ENCODE measurements around the gene C7. TPM values are rescaled to one million over a fixed set of nuclear protein-coding genes. Genes with fewer than 3 reads are reported as not detected.

C7 gene
- total RNA-seq, 1 donor from 2014 or later: not detected

DNA sequence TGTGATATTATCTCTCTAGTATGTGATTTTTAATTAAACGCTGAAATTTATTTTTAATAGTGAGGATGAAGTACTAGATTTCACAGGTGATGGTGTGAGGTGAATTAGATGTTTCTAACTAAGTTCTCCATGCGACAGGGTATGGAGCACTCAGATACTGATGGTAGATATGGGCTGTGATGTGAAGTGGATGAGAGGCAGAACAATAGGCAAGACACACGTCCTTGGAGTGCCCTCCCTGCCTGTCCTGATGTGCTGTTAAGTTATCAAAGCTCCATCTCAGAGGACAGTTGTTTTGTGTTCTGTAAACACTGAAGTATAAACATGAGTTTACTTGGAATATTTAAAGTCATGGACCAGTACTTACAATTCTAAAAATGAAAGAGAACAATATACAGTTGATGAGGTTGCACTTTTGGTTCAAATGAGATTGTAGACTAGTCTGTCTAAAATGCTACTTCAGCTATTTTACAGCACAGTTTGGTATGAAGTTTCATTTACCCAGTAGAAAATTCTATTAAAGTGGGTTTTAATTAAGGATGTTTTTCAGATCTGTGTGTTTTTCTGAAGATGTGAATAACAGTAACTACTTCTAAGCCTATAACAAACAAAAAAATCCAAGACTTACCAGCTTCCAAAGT, 64.2 kb downstream of the C7 start:
- Mint-ChIP-seq H3K27me3 (ENCODE audit: unreplicated experiment) (no peaks in the 10 kb centered on the region), H3K4me3 (ENCODE audit: unreplicated experiment) (no peak overlapping the region), H3K36me3 (ENCODE audit: unreplicated experiment) (no peaks in the 10 kb centered on the region), H3K9me3 (ENCODE audit: unreplicated experiment) (no peaks in the 10 kb centered on the region), H3K4me1 (ENCODE audit: low read depth, unreplicated experiment) (no peaks in the 10 kb centered on the region), H3K27ac (ENCODE audit: unreplicated experiment) (no peak overlapping the region)
- TF ChIP-seq, protein P1, sequence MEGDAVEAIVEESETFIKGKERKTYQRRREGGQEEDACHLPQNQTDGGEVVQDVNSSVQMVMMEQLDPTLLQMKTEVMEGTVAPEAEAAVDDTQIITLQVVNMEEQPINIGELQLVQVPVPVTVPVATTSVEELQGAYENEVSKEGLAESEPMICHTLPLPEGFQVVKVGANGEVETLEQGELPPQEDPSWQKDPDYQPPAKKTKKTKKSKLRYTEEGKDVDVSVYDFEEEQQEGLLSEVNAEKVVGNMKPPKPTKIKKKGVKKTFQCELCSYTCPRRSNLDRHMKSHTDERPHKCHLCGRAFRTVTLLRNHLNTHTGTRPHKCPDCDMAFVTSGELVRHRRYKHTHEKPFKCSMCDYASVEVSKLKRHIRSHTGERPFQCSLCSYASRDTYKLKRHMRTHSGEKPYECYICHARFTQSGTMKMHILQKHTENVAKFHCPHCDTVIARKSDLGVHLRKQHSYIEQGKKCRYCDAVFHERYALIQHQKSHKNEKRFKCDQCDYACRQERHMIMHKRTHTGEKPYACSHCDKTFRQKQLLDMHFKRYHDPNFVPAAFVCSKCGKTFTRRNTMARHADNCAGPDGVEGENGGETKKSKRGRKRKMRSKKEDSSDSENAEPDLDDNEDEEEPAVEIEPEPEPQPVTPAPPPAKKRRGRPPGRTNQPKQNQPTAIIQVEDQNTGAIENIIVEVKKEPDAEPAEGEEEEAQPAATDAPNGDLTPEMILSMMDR (IDR thresholded peaks at IDR 0.05; ENCODE audit: partially characterized antibody, unreplicated experiment): no peak
- DNase-seq: no peak

DNA sequence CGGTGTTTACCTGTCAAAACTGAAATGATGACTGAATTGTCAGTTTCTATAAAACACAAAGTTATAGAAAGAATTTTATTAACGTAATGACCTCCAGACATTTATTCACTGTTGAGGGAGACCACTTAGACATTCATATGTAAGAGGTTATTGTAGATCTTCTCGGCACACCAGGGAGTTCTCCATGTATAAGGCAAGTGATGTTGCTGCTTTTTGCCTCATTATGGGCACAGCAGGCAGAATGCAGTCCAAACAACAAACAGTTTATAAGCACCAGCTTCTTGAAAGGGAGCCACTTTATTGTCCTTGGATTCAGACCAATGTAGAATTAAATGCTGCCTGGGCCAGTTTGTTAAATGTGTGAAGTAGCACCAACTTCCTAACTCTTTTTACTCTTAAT, 66.7 kb downstream of the C7 start:
- H3K27me3 Mint-ChIP-seq (ENCODE audit: unreplicated experiment): peaks cover 1% of the 10 kb centered on the region
- TF ChIP-seq, protein P1 (IDR thresholded peaks at IDR 0.05; ENCODE audit: partially characterized antibody, unreplicated experiment): no peak
- H3K9me3 Mint-ChIP-seq (ENCODE audit: unreplicated experiment): no peaks in the 10 kb centered on the region
- no peak overlapping the region for H3K4me3 Mint-ChIP-seq (ENCODE audit: unreplicated experiment)
- no peak overlapping the region for H3K27ac Mint-ChIP-seq (ENCODE audit: unreplicated experiment)
- no peak for DNase-seq
- H3K36me3 Mint-ChIP-seq (ENCODE audit: unreplicated experiment): no peaks in the 10 kb centered on the region
- no peaks in the 10 kb centered on the region for H3K4me1 Mint-ChIP-seq (ENCODE audit: low read depth, unreplicated experiment)

DNA sequence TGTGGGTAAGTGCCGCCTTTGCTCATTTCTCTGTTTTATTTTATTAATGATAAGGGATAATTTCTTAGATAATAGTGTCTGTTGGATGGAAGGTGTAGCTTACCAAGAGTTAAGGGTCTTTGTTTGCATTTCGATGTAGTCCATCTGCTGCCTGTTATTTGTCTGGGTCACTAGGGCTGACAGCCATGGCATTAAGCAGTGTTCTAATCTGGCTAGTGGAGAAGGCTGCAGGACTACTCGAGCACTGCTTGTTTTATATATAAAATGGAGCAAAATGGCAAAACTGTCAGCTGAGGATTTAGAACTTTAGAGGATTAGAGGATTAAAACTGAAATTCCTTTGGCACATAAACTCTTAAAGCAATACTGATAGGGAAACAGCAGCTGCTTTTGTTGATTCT, 67.5 kb downstream of the C7 start:
- Mint-ChIP-seq H3K4me1 (ENCODE audit: low read depth, unreplicated experiment) (no peaks in the 10 kb centered on the region), H3K27me3 (ENCODE audit: unreplicated experiment) (peaks cover 1% of the 10 kb centered on the region), H3K27ac (ENCODE audit: unreplicated experiment) (no peak overlapping the region), H3K9me3 (ENCODE audit: unreplicated experiment) (no peaks in the 10 kb centered on the region), H3K4me3 (ENCODE audit: unreplicated experiment) (no peak overlapping the region), H3K36me3 (ENCODE audit: unreplicated experiment) (no peaks in the 10 kb centered on the region)
- TF ChIP-seq, protein P1 (IDR thresholded peaks at IDR 0.05; ENCODE audit: partially characterized antibody, unreplicated experiment): no peak
- DNase-seq: no peak

DNA sequence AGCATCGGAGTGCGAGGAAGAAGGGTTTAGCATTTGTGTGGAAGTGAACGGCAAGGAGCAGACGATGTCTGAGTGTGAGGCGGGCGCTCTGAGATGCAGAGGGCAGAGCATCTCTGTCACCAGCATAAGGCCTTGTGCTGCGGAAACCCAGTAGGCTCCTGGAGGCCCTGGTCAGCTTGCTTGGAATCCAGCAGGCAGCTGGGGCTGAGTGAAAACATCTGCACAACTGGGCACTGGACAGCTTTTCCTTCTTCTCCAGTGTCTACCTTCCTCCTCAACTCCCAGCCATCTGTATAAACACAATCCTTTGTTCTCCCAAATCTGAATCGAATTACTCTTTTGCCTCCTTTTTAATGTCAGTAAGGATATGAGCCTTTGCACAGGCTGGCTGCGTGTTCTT, 72.1 kb downstream of the C7 start:
- TF ChIP-seq, protein P1 (IDR thresholded peaks at IDR 0.05; ENCODE audit: partially characterized antibody, unreplicated experiment): no peak
- no peak for DNase-seq
- H3K4me1 Mint-ChIP-seq (ENCODE audit: low read depth, unreplicated experiment): no peaks in the 10 kb centered on the region
- no peak overlapping the region for H3K27ac Mint-ChIP-seq (ENCODE audit: unreplicated experiment)
- H3K4me3 Mint-ChIP-seq (ENCODE audit: unreplicated experiment): no peak overlapping the region
- H3K27me3 Mint-ChIP-seq (ENCODE audit: unreplicated experiment): peaks cover 1% of the 10 kb centered on the region
- no peaks in the 10 kb centered on the region for H3K9me3 Mint-ChIP-seq (ENCODE audit: unreplicated experiment)
- H3K36me3 Mint-ChIP-seq (ENCODE audit: unreplicated experiment): no peaks in the 10 kb centered on the region

DNA sequence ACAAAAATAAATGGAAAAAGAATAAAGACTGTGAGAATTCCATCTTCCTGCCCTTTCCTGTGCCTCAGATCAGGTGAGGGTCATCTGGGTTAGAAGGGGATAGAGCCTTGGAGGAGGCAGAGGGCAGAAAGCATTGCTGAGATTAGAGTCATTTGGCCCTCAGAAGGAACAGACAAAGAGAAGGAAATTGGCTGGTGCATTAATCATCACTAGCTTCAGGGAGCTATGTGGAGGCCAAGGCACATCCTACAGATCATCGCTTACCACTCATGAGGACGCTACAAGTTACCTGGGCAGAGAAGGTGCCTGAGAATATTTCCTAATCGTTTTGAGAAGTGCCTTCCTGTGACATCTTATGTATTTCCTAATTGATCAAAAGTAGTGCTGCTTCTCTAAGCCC, 74.5 kb downstream of the C7 start:
- no peaks in the 10 kb centered on the region for H3K36me3 Mint-ChIP-seq (ENCODE audit: unreplicated experiment)
- DNase-seq: no peak
- TF ChIP-seq, protein P1 (IDR thresholded peaks at IDR 0.05; ENCODE audit: partially characterized antibody, unreplicated experiment): no peak
- H3K27ac Mint-ChIP-seq (ENCODE audit: unreplicated experiment): no peak overlapping the region
- H3K9me3 Mint-ChIP-seq (ENCODE audit: unreplicated experiment): no peaks in the 10 kb centered on the region
- H3K4me1 Mint-ChIP-seq (ENCODE audit: low read depth, unreplicated experiment): no peaks in the 10 kb centered on the region
- H3K4me3 Mint-ChIP-seq (ENCODE audit: unreplicated experiment): no peak overlapping the region
- peaks cover 1% of the 10 kb centered on the region for H3K27me3 Mint-ChIP-seq (ENCODE audit: unreplicated experiment)
